DOHH2 (cell line): ENCODE measurements around the gene LOXL4.

Source experiments
- H3F3A ChIP-seq: fragments of 200-600 bp; sonication (generic), shearing (Covaris generic); 2 replicates; pipeline ENCODE4 v1.6.0; 2016; ENCODE audit warnings: antibody characterized with exemption, mild to moderate bottlenecking; ENCODE audit not compliant: control insufficient read depth, insufficient read depth
- H3K27ac ChIP-seq: fragments of 200-600 bp; sonication (generic); 2 replicates; pipeline ENCODE4 v1.5.1; 2014; ENCODE audit warnings: low read depth, mild to moderate bottlenecking, low read length, moderate library complexity
- H3K27me3 ChIP-seq: fragments of 200-600 bp; sonication (generic); 2 replicates; pipeline ENCODE4 v1.6.1; 2014; ENCODE audit warnings: mild to moderate bottlenecking, low read length, mixed read lengths; ENCODE audit not compliant: control insufficient read depth
- H3K36me3 ChIP-seq: fragments of 200-600 bp; sonication (generic); 2 replicates; pipeline ENCODE4 v1.6.1; 2014; ENCODE audit warnings: mild to moderate bottlenecking, low read length, moderate library complexity, mixed read lengths; ENCODE audit not compliant: control insufficient read depth
- H3K4me1 ChIP-seq: fragments of 200-600 bp; sonication (generic); 2 replicates; pipeline ENCODE4 v1.6.1; 2014; ENCODE audit warnings: mild to moderate bottlenecking, low read length, mixed read lengths; ENCODE audit not compliant: control insufficient read depth
- H3K4me2 ChIP-seq: fragments of 200-600 bp; sonication (generic); 2 replicates; pipeline ENCODE4 v1.6.0; 2014; ENCODE audit warnings: mild to moderate bottlenecking, low read length, moderate library complexity
- H3K4me3 ChIP-seq: fragments of 200-600 bp; sonication (generic); 2 replicates; pipeline ENCODE4 v1.5.1; 2014; ENCODE audit warnings: mild to moderate bottlenecking, low read length, mixed read lengths
- H3K79me2 ChIP-seq: fragments of 200-600 bp; sonication (generic); 2 replicates; pipeline ENCODE4 v1.6.1; 2014; ENCODE audit warnings: mild to moderate bottlenecking, low read length, mixed read lengths; ENCODE audit not compliant: control insufficient read depth
- H3K9me2 ChIP-seq: fragments of 200-600 bp; sonication (generic); replicated peaks from 2 replicates; pipeline ENCODE4 v1.6.1; 2014; ENCODE audit warnings: mild to moderate bottlenecking, low read length, mixed read lengths; ENCODE audit not compliant: control insufficient read depth
- H3K9me3 ChIP-seq: fragments of 200-600 bp; sonication (generic); 2 replicates; pipeline ENCODE4 v1.6.1; 2014; ENCODE audit warnings: antibody characterized with exemption, low read length, mixed read lengths; ENCODE audit not compliant: control insufficient read depth, insufficient read depth
- H4K20me1 ChIP-seq: fragments of 200-600 bp; sonication (generic); 2 replicates; pipeline ENCODE4 v1.6.0; 2014; ENCODE audit warnings: low read depth, mild to moderate bottlenecking, antibody characterized with exemption, low read length, moderate library complexity; ENCODE audit not compliant: control insufficient read depth, insufficient read depth
- CTCF ChIP-seq: fragments of 200-600 bp; sonication (generic); IDR thresholded peaks from one replicate; pipeline ENCODE4 v1.5.1; 2014; ENCODE audit warnings: antibody characterized with exemption, mild to moderate bottlenecking, low read depth, low read length; ENCODE audit not compliant: poor library complexity, severe bottlenecking
- EZH2phosphoT487 ChIP-seq: fragments of 200-600 bp; sonication (generic); IDR thresholded peaks from 2 replicates; pipeline ENCODE4 v1.6.1; 2017; ENCODE audit warnings: borderline replicate concordance, mild to moderate bottlenecking, antibody characterized with exemption, low read length, moderate library complexity, mixed read lengths

LOXL4 gene

GRCh38 chr10:98264378-98265065 lies 3.5 kb downstream of the LOXL4 start:
- TF ChIP-seq CTCF (no peak), EZH2phosphoT487 (no peak)
- Histone ChIP-seq H3K27me3 (peaks cover 30% of the 10 kb centered on the region), H3K36me3 (no peaks in the 10 kb centered on the region), H3K4me3 (no peak overlapping the region), H3K9me3 (no peaks in the 10 kb centered on the region), H3F3A (no peaks in the 10 kb centered on the region), H3K9me2 (no peaks in the 10 kb centered on the region), H3K4me2 (no peak overlapping the region), H3K79me2 (no peaks in the 10 kb centered on the region), H3K27ac (no peak overlapping the region), H3K4me1 (peaks cover 8% of the 10 kb centered on the region), H4K20me1 (0 out of 2 replicates have a peak, but pooled peaks cover 4% of the 10 kb centered on the region)

- H3K27me3 ChIP-seq: peaks cover 18% of the 10 kb centered on the region
- no peak overlapping the region for H3K27ac ChIP-seq
- no peaks in the 10 kb centered on the region for H3F3A ChIP-seq
- H3K9me3 ChIP-seq: no peaks in the 10 kb centered on the region
- no peak for TF ChIP-seq CTCF
- TF ChIP-seq EZH2phosphoT487: no peak
- H4K20me1 ChIP-seq: 0 out of 2 replicates have a peak, but pooled peaks cover 4% of the 10 kb centered on the region
- H3K36me3 ChIP-seq: no peaks in the 10 kb centered on the region
- no peak overlapping the region for H3K4me3 ChIP-seq
- no peak overlapping the region for H3K4me2 ChIP-seq
- peaks cover 4% of the 10 kb centered on the region; the same call in 1 of the 2 replicates for H3K4me1 ChIP-seq
- no peaks in the 10 kb centered on the region for H3K9me2 ChIP-seq
- no peaks in the 10 kb centered on the region for H3K79me2 ChIP-seq
These were observed 4.9 kb downstream of the LOXL4 start for GRCh38 chr10:98263088-98263487.

DNA sequence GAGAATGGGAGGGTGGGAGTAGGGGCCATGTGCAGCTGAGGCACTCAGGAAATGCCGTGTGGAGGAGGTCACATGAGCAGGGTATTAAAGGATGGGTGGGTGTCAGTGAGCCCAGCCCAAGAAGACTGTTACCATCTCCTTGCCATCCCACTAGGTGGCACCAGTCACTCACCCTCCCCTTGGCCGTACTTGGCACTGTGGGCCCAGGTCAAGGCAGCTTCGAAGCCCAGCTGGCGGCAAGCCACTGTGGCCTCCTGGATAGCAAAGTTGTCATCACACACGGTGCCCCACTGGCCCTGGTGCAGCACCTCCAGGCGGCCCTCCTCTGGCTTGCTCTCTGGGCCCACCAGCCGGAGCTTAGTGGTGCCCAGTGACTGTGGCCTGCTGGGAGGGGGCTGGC lies 5.4 kb downstream of the LOXL4 start:
- Histone ChIP-seq H3K9me2 (no peaks in the 10 kb centered on the region), H3K27ac (no peak overlapping the region), H3K36me3 (no peaks in the 10 kb centered on the region), H3K4me2 (no peak overlapping the region), H3K79me2 (no peaks in the 10 kb centered on the region), H3K9me3 (no peaks in the 10 kb centered on the region), H4K20me1 (0 out of 2 replicates have a peak, but pooled peaks cover 2% of the 10 kb centered on the region), H3F3A (no peaks in the 10 kb centered on the region), H3K4me1 (peaks cover under 1% of the 10 kb centered on the region; the same call in 1 of the 2 replicates), H3K27me3 (peaks cover 15% of the 10 kb centered on the region), H3K4me3 (no peak overlapping the region)
- TF ChIP-seq CTCF (peak; percentile 65), EZH2phosphoT487 (no peak)
